B cell (primary cell): ENCODE results near the gene PIWIL4.

Source experiments
- EZH2 ChIP-seq: IDR thresholded peaks from 2 replicates; pipeline ENCODE4 v1.6.1; 2012; ENCODE audit warnings: borderline replicate concordance, low read depth, mild to moderate bottlenecking, moderate library complexity, low read length; ENCODE audit not compliant: insufficient read depth, poor library complexity, severe bottlenecking
- TF ChIP-seq, protein P1 (sequence below): fragments of 200-600 bp; IDR thresholded peaks from one replicate; pipeline ENCODE4 v1.8.0; 2022; ENCODE audit warnings: antibody characterized with exemption, mild to moderate bottlenecking

- TF ChIP-seq, protein P1, sequence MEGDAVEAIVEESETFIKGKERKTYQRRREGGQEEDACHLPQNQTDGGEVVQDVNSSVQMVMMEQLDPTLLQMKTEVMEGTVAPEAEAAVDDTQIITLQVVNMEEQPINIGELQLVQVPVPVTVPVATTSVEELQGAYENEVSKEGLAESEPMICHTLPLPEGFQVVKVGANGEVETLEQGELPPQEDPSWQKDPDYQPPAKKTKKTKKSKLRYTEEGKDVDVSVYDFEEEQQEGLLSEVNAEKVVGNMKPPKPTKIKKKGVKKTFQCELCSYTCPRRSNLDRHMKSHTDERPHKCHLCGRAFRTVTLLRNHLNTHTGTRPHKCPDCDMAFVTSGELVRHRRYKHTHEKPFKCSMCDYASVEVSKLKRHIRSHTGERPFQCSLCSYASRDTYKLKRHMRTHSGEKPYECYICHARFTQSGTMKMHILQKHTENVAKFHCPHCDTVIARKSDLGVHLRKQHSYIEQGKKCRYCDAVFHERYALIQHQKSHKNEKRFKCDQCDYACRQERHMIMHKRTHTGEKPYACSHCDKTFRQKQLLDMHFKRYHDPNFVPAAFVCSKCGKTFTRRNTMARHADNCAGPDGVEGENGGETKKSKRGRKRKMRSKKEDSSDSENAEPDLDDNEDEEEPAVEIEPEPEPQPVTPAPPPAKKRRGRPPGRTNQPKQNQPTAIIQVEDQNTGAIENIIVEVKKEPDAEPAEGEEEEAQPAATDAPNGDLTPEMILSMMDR, result no peak
- no peak for TF ChIP-seq EZH2
Observed at GRCh38 chr11:94546162-94546470, 21.1 kb upstream of the PIWIL4 start.
